Stimulated activated naive CD4-positive, alpha-beta T cell treated with Interleukin-2 at 50 U/mL for 16 hours (primary cell): ENCODE data around the gene CCNH.

Source experiments
- DNase-seq: peaks from one replicate; lab custom pipeline; 2025; lab: John Stamatoyannopoulos, UW

Gene CCNH

DNA sequence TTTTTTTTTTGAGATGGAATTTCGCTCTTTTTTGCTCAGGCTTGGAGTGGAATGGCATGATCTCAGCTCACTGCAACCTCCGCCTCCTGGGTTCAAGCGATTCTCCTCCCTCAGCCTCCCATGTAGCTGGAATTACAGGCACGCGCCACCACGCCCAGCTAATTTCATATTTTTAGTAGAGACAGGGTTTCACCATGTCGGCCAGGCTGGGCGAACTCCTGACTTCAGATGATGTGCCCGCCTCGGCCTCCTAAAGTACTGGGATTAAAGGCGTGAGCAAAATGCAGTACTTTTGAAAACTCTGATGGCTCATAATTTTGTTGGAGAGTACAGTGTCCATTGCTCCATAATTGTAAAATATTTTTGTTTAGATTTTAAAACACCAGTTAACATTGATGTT lies 52.6 kb downstream of the CCNH start:
- no peak for DNase-seq

DNA sequence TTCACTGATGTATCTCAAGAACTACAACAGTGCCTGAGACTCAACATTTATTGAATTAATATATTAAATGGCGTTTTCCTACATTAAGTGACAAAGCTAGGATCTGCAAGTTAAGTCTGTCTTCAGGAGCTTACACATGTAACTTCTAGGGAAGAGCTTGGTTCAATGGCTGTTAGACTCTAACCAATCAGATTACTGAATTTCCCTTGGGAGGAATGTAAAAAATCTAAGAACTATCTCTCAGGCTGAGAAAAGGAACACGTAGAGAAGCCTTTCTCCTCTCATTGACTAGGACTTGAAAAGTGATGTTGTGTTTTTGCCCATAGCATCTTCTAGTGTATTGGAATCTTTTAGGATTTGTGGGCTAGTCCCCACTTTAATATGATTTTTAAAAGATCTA lies 53.6 kb downstream of the CCNH start:
- no peak for DNase-seq

DNA sequence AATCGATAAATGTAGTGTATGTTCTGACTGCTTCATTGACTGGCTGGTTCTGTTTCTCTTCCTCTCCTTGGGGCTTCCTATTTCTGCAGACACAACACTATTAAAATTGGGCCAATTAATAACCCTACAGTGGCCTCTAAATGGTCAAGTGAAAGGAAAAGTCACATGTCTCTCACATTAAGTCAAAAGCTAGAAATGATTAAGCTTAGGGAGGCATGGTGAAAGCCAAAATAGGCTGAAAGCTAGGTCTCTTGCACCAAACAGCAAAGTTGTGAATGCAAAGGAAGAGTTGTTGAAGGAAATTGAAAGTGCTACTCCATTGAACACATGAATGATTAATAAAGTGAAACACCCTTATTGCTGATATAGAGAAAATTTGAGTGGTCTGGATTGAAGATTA lies 58.2 kb downstream of the CCNH start:
- DNase-seq: no peak

DNA sequence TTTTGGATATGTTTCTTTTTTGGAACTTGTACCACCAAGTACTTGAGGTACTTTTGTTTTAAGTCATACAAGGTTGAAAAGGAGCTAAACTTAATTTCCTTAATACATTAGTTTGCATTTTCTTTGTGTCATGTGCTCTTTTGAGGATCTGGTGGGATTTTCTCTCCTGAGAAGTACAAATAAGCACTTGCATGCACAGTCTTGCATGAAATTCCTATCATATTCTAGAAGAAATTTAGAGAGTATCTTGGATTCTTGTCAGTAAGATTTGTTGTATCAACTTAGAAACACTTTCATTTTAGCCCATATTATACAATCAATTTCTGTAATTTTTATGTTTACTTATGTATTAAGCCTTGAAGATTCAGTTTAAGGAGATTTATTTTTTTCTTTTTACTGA lies 64.9 kb downstream of the CCNH start:
- DNase-seq: no peak

DNA sequence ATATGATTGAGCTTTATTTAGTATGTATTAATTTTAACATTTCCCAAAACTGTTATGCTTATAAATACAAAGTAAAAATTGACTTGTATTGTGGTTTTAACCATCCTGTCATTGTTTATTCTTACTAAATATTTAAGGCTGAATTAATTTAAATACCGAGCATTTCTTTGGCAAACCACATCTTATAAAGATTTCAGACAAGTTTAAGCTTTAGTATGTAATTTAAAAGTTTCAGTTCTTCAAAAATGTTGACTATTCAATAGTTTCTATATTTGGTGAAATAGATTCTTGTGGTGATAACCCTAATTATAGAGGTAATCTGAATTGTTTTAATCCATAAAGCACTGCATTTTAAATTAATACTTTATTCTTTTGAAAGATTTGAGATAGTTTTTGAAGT lies 65.5 kb downstream of the CCNH start:
- DNase-seq: no peak
